ENCODE data around the gene CPS1.

Gene CPS1

GRCh38 chr2:210567279-210567678, 10.9 kb downstream of the CPS1 start:
- DNase-seq (ENCODE audit: low read depth, low spot score): no peak
- Histone ChIP-seq H3K9me3 (ENCODE audit: low read depth, low read length) (no peaks in the 10 kb centered on the region), H3K4me3 (no peak overlapping the region), H3K36me3 (ENCODE audit: insufficient read depth, low read length) (no peaks in the 10 kb centered on the region), H3K9ac (ENCODE audit: insufficient read length) (no peak overlapping the region), H3K27ac (no peak overlapping the region)
- TF ChIP-seq POLR2AphosphoS5 (IDR thresholded peaks at IDR 0.05; ENCODE audit: borderline replicate concordance, low read depth, low read length) (no peak), EZH2 (IDR thresholded peaks at IDR 0.05) (no peak), FOXP2 (optimal IDR thresholded peaks at IDR 0.05; ENCODE audit: control extremely low read depth, extremely low read length, insufficient read depth) (no peak)

DNA sequence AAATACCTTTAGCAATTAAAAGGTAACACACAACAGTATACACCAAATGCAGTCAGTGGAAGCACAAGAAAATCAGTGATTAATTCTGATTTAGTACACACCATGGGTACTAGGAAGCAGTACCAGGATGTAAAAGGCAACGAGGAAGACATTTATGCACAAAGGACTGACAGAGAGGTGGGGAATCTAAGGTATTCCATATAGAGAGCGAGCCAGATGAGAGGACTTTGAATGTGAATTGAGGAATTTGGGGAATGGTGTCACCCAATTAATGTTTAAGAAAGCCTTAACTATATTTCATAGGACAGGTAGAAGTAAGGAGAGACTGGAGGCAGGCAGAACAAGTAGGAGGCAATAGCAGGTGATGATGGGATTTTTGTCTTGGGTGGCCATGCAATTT, 11.7 kb downstream of the CPS1 start:
- no peak for TF ChIP-seq POLR2AphosphoS5 (IDR thresholded peaks at IDR 0.05; ENCODE audit: borderline replicate concordance, low read depth, low read length)
- no peak for TF ChIP-seq EZH2 (IDR thresholded peaks at IDR 0.05)
- no peak for TF ChIP-seq FOXP2 (optimal IDR thresholded peaks at IDR 0.05; ENCODE audit: control extremely low read depth, extremely low read length, insufficient read depth)
- Histone ChIP-seq H3K36me3 (ENCODE audit: insufficient read depth, low read length) (no peaks in the 10 kb centered on the region), H3K9me3 (ENCODE audit: low read depth, low read length) (no peaks in the 10 kb centered on the region), H3K9ac (ENCODE audit: insufficient read length) (no peak overlapping the region), H3K4me3 (no peak overlapping the region), H3K27ac (no peak overlapping the region)
- DNase-seq (ENCODE audit: low read depth, low spot score): no peak

DNA sequence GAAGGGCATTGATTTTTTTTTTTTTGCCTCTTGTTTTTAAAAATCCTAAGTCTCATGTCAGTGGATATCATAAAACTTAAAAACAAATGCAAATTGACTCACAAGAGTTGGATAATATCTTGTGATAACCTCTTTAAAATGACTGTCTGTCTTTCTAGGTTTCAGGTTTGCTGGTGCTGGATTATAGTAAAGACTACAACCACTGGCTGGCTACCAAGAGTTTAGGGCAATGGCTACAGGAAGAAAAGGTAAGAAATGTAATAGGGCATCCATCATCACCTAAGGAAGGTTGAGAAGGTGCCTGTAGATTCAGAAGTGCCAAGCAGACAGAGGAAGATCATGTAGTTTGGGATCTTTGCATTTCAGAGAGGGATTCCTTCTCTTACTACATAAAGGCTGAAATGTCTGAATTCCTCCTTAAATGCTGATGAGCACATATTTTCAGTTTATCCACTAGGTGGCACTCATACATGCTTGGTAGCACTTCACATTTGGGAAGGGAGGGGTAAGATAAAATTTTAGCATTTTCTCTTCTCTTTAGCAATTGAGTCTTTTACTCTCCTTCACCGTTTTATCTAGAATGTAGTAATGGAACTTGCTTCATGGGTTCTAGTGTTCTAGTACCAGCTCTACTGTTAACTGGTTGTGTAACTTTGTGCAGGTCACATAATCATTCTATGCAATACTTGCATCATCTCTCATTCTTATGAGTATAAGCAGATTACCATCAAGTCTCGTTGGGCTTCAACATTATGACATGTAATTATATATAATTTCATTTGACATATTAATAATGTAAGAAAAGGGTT, 21.1 kb downstream of the CPS1 start:
- no peak overlapping the region for H3K9ac ChIP-seq (ENCODE audit: insufficient read length)
- no peak overlapping the region for H3K27ac ChIP-seq
- peak; percentile 53 for DNase-seq (ENCODE audit: low read depth, low spot score)
- TF ChIP-seq EZH2 (IDR thresholded peaks at IDR 0.05) (no peak), FOXP2 (optimal IDR thresholded peaks at IDR 0.05; ENCODE audit: control extremely low read depth, extremely low read length, insufficient read depth) (no peak), POLR2AphosphoS5 (IDR thresholded peaks at IDR 0.05; ENCODE audit: borderline replicate concordance, low read depth, low read length) (no peak)
- no peaks in the 10 kb centered on the region for H3K36me3 ChIP-seq (ENCODE audit: insufficient read depth, low read length)
- H3K4me3 ChIP-seq: no peak overlapping the region
- no peaks in the 10 kb centered on the region for H3K9me3 ChIP-seq (ENCODE audit: low read depth, low read length)

DNA sequence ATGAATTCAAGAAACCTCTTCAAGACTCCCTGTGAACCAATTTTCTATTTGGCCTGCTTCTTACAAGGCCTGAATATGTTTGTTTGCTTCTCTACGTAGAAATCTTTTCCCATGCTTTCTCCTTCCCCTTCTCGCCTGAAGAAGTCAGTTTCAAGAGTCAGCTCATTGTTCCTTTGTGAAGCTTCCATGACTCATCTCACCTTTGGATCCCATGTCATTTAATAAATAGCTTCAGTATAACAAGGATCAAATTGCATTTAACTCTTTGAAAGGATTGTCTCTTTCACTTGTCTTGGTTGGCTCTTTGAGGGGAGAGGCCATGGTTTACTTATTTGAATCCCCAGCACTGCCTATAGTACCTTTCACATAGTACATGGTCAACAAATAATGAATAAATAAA, 28.4 kb downstream of the CPS1 start:
- no peak for TF ChIP-seq FOXP2 (optimal IDR thresholded peaks at IDR 0.05; ENCODE audit: control extremely low read depth, extremely low read length, insufficient read depth)
- TF ChIP-seq POLR2AphosphoS5 (IDR thresholded peaks at IDR 0.05; ENCODE audit: borderline replicate concordance, low read depth, low read length): no peak
- no peak for TF ChIP-seq EZH2 (IDR thresholded peaks at IDR 0.05)
- no peak overlapping the region for H3K9ac ChIP-seq (ENCODE audit: insufficient read length)
- no peaks in the 10 kb centered on the region for H3K36me3 ChIP-seq (ENCODE audit: insufficient read depth, low read length)
- no peaks in the 10 kb centered on the region for H3K9me3 ChIP-seq (ENCODE audit: low read depth, low read length)
- H3K4me3 ChIP-seq: no peak overlapping the region
- no peak overlapping the region for H3K27ac ChIP-seq
- DNase-seq (ENCODE audit: low read depth, low spot score): no peak

DNA sequence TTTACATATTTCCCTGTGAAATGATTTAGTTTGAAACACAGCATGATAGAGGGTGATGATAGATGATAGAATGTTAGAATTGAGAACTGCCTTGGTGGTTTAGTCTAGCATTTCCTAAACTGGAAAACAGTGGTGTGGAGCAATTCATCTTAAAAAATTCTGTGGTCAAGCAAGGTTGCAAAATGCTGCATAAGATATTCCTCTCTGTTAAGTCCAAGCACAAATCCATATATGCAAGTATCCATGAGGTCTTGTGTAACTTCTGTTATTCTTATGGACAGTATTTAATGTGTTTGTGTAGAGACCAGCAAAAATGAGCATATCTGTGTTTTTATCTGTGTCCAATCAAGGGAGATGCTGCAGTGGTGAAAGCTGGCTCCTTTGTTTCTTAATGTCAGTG, 30.0 kb downstream of the CPS1 start:
- no peak for DNase-seq (ENCODE audit: low read depth, low spot score)
- Histone ChIP-seq H3K9me3 (ENCODE audit: low read depth, low read length) (no peaks in the 10 kb centered on the region), H3K27ac (no peak overlapping the region), H3K36me3 (ENCODE audit: insufficient read depth, low read length) (no peaks in the 10 kb centered on the region), H3K4me3 (no peak overlapping the region), H3K9ac (ENCODE audit: insufficient read length) (no peak overlapping the region)
- TF ChIP-seq POLR2AphosphoS5 (IDR thresholded peaks at IDR 0.05; ENCODE audit: borderline replicate concordance, low read depth, low read length) (no peak), EZH2 (IDR thresholded peaks at IDR 0.05) (no peak), FOXP2 (optimal IDR thresholded peaks at IDR 0.05; ENCODE audit: control extremely low read depth, extremely low read length, insufficient read depth) (no peak)

DNA sequence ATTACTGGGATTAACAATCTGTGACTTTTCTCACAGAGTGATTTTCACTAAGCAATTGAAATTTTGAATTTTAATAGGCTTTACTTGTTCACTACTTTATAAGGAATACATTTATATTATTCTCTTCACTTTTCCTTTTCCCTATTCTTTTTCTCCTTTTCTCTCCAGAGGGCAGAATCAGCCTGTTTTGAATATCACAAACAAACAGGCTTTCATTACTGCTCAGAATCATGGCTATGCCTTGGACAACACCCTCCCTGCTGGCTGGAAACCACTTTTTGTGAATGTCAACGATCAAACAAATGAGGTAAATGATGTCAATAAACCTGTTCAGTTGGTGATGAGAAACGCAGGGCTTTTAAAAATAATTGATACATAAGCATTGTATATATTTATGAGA, 35.3 kb downstream of the CPS1 start:
- TF ChIP-seq POLR2AphosphoS5 (IDR thresholded peaks at IDR 0.05; ENCODE audit: borderline replicate concordance, low read depth, low read length) (no peak), EZH2 (IDR thresholded peaks at IDR 0.05) (no peak), FOXP2 (optimal IDR thresholded peaks at IDR 0.05; ENCODE audit: control extremely low read depth, extremely low read length, insufficient read depth) (no peak)
- no peaks in the 10 kb centered on the region for H3K9me3 ChIP-seq (ENCODE audit: low read depth, low read length)
- H3K9ac ChIP-seq (ENCODE audit: insufficient read length): no peak overlapping the region
- H3K36me3 ChIP-seq (ENCODE audit: insufficient read depth, low read length): no peaks in the 10 kb centered on the region
- no peak overlapping the region for H3K4me3 ChIP-seq
- no peak for DNase-seq (ENCODE audit: low read depth, low spot score)
- no peak overlapping the region for H3K27ac ChIP-seq

GRCh38 chr2:210592726-210593125, 36.3 kb downstream of the CPS1 start:
- Histone ChIP-seq H3K9ac (ENCODE audit: insufficient read length) (no peak overlapping the region), H3K4me3 (peak overlapping the region; percentile 40), H3K9me3 (ENCODE audit: low read depth, low read length) (no peaks in the 10 kb centered on the region), H3K27ac (peak overlapping the region; percentile 22; the same call in 1 of the 2 replicates), H3K36me3 (ENCODE audit: insufficient read depth, low read length) (no peaks in the 10 kb centered on the region)
- TF ChIP-seq FOXP2 (optimal IDR thresholded peaks at IDR 0.05; ENCODE audit: control extremely low read depth, extremely low read length, insufficient read depth) (no peak), POLR2AphosphoS5 (IDR thresholded peaks at IDR 0.05; ENCODE audit: borderline replicate concordance, low read depth, low read length) (no peak), EZH2 (IDR thresholded peaks at IDR 0.05) (no peak)
- DNase-seq (ENCODE audit: low read depth, low spot score): no peak

- Histone ChIP-seq H3K4me3 (peak overlapping the region; percentile 40), H3K27ac (peak overlapping the region; percentile 22; the same call in 1 of the 2 replicates), H3K36me3 (ENCODE audit: insufficient read depth, low read length) (no peaks in the 10 kb centered on the region; the same call in 1 of the 2 replicates), H3K9ac (ENCODE audit: insufficient read length) (no peak overlapping the region), H3K9me3 (ENCODE audit: low read depth, low read length) (no peaks in the 10 kb centered on the region)
- DNase-seq (ENCODE audit: low read depth, low spot score): no peak
- TF ChIP-seq FOXP2 (optimal IDR thresholded peaks at IDR 0.05; ENCODE audit: control extremely low read depth, extremely low read length, insufficient read depth) (no peak), EZH2 (IDR thresholded peaks at IDR 0.05) (no peak), POLR2AphosphoS5 (IDR thresholded peaks at IDR 0.05; ENCODE audit: borderline replicate concordance, low read depth, low read length) (no peak)
These were observed 36.8 kb downstream of the CPS1 start for GRCh38 chr2:210593166-210593565.

Measured in SK-N-MC (cell line).